GM19240 (cell line): Measurements from ENCODE around the gene SLC1A1.

Experiments
- DNase-seq: peaks from one replicate; pipeline ENCODE4 v3.0.0; 2011; ENCODE audit warnings: low spot score; ENCODE audit not compliant: insufficient read length

The SLC1A1 gene

DNA sequence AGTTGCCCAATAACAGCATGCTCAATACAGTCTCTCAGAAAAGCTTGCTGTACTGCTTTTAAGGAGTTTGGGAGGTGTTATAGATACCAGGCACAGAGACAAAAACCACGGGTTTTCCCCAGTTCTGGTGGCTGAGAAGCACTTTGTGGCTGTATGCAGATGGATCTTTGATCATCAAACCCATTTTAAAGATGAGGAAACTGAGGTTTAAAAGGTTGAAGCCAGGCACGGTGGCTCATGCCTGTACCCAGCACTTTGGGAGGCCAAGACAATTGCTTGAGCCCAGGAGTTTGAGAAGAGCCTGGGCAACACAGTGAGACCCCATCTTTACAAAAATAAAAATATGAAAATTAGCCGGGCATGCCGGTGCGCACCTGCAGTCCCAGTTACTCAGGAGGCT is 125.5 kb downstream of the SLC1A1 start:
- no peak for DNase-seq

DNA sequence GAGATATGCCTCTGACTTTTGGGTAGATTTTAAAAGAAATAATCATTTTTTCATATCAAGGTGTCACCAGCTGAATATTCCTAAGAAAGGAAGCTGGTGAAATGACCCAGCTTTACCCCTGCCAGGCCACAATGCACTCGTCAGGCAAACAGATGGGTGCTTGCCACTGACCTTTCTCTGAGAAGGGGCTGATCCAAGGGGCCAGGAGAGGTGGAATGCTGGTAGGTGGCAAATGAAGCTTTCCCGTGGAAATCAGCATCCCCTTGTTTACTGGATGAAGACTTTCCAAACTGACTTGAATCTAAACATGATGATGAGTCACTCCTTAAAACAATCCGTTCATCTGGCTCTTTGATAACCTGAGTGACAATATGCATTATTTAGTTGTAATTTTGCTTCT is 127.5 kb downstream of the SLC1A1 start:
- DNase-seq, result no peak

DNA sequence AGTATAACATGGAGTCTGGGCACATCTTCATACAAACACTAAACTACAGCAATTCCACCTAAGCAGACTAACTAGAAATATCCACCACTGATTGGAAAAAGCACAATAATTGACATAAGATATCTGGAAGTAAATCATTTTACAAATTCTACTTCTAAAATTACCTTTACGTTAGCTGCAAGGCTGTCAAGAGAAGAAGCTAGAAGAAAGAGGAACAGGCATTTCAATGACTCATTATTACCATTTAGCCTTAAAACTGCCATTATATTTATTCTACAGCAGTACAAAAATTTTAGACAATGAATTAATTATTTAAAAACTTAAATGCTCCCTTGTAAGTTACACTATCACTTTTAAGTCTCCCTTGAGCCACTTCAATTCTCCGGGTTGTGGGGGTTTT is 128.4 kb downstream of the SLC1A1 start:
- DNase-seq, result no peak

DNA sequence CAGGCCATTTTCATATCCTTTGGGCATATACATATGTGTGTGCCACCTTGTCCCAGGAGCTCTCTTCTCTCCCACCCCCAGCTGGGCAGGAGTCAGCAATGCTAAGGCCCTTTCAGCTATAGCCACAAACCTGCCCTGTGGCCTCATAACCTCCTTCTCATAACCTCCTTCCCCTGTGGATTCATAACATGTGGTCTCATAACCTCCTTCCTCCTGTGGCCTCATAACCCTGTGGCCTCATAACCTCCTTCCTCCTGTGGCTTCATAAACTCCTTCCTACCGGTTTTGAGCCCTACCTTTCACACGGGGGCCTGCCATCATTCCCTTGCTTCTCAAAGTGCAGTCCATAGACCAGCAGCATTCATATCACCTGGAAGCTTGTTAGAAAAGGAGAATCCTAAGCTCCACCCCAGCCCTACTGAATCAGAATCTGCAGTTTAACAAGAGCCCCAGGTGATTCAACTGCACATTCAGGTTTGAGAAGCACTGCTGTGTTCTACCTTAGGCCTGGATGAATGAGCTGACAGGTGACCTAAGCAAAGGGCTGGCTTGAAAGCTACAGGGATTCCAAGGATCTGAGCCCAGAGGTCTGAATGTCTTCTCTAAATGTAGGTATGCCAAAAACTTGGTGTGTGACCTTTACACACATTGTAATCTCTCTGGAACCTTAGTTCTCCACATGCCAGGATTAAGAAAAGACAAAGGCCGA is 129.9 kb downstream of the SLC1A1 start:
- no peak for DNase-seq

DNA sequence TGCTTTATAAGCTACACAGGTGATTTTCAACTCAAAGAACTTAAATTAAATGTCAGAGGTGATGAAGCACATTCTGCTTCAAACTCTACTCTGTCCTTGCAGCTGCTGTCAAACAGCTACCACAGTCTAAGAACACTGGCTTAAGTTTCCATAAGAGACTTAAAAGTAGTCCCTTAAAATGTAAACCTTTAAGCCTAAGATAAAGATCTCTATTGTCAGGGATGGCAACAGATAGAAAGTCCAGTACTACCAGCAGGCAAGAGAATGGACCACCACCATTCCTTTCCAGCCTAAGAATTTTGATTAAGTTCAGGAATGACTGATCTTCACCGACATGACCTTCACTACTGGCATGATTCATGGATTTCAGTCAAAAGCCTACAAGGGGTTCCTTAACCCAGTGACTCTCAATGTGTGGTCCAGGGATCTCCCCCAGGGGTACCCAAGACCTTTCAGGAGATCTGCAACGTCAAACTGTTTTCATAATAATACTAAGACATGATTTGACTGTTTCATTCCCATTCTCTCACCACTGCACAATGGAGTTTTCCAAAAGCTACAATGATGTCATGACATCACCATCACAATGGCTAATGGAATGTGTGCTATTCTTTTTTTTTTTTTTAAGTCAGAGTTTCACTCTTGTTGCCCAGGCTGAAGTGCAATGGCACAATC is 130.8 kb downstream of the SLC1A1 start:
- no peak for DNase-seq

DNA sequence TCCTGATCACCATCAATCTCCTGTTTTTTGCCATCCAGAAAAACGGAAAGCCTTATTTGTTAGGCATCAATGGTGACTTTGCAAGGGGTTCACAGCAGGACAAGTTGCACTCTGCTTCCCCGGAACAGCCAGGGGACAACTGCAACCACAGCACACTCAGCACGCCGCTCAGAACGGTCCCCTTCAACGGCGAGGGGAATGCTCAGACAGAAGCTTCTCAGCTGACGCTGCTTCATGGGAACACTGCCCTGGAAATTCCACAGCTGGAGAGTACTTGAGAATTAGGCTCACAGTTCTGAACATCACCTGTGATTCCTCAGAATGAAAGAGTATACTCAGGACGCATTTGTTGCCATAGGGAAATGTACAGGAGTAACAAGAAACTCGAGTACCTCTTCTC is 131.7 kb downstream of the SLC1A1 start:
- no peak for DNase-seq

DNA sequence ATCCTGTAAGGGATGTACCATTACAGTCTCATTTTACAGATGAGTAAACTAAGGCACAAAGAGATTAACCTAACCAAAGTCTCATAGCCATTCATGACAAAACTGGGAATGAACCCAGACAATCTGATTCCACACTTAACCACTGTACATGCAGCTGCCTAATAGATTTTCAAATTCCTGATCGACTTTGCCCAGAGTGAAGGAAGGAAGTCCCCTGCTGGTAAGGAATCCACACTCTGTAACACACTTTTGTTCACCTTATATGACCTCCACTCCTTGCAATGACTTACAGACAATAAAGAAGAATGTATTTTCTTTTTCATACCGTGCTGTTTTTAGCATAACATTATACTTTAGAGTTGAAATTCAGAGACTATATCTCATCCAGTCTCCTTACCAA is 140.6 kb downstream of the SLC1A1 start:
- no peak for DNase-seq
